ENCODE data around the gene GSN. TPM values are rescaled to one million over a fixed set of nuclear protein-coding genes. Genes with fewer than 3 reads are reported as not detected.

GSN gene
- total RNA-seq, 1 experiment from 2014 or later: 100 TPM

DNA sequence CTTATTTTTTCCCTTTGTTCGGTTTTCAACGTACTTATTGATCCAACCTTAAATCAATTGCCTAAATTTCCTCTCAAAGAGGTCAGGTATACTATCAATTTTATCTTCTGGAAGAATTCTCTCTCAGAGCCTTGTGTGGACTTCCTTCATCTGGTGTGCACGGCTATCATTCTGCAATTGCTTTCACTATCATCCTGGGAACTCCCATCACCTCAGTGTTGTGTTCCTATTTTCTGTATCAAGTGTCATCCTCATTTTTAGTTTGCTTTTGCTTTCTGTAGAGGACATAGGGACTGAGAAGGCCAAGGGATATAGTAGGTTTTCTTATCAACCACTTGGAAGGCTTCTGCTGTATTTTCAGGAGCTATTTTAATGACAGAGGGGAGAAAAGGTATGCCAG lies 90.8 kb downstream of the GSN start:
- intact Hi-C loops (cut with micrococcal nuclease; ENCODE audit: unreplicated experiment): no loop called here
- BruUV-seq (replicated peaks): no TSS peak
- Mint-ChIP-seq H3K4me3 (ENCODE audit: unreplicated experiment) (no peak overlapping the region), H3K27me3 (ENCODE audit: insufficient read depth, unreplicated experiment) (no peaks in the 10 kb centered on the region), H3K4me1 (ENCODE audit: low read depth, unreplicated experiment) (peaks cover 24% of the 10 kb centered on the region), H3K36me3 (ENCODE audit: insufficient read depth, unreplicated experiment) (peaks cover 6% of the 10 kb centered on the region), H3K9me3 (ENCODE audit: unreplicated experiment) (no peaks in the 10 kb centered on the region), H3K27ac (ENCODE audit: unreplicated experiment) (no peak overlapping the region)
- CTCF ChIA-PET: no interaction called here
- H3K4me3 ChIP-seq (ENCODE audit: low read depth, low read length): no peak overlapping the region
- no peak for DNase-seq
- no peak for TF ChIP-seq CTCF (IDR thresholded peaks at IDR 0.05; ENCODE audit: insufficient read depth in 1 of 2, low read depth in 1 of 2, low read length in 1 of 2, severe bottlenecking in 1 of 2, unreplicated experiment in 1 of 2)
- no peaks in the 10 kb centered on the region for H3K27me3 ChIP-seq (replicated peaks; ENCODE audit: control insufficient read depth, insufficient read depth, low read length)
- peaks cover 10% of the 10 kb centered on the region; the same call in 1 of the 2 replicates for H3K4me1 ChIP-seq
- POLR2A ChIA-PET: no interaction called here
- H3K36me3 ChIP-seq (ENCODE audit: control insufficient read depth, insufficient read depth, low read length): no peaks in the 10 kb centered on the region
- H3K9me3 ChIP-seq: no peaks in the 10 kb centered on the region

DNA sequence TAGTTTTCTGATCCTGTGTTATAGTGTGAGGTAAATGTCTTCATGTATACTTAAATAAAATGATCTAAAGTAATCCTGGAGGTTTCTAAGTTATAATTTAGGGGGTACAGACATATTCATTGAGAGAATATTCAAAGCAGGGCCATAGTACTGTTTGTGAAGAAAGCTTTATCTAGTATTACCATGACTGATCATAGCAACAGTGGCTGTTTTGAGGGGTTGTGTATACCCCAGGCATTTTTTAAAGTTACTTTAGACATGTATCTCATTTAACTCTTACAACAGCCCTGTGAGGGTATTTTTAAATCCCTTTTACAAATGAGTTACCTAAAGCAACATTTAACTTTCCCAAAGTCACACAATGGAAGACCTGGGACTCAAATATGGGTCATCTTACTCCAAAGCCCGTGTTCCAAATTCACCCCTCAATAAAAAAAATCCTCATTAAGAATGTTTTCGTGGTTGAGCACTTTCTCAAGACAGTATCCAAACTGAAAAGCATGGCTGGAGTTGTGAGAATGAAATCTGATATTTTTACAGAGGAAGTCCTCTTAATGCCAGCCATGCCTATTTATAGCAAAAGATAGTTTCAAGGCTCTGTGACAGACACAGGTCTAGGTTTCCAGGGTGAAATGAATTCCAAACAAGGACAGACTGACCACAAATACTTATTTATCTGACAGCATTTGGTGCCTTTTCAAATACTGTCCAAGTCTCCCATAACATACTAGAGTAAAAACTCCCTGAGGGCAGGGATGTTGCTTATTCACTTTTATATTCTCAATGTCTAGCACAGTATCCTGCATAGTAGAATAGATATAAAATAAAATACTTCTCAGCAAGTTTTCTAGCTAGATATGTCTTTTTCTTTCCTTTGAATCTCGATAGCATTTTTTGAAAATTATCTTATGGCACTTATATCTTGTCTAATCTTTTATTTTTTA lies 91.7 kb downstream of the GSN start:
- POLR2A ChIA-PET: no interaction called here
- no peak for DNase-seq
- Mint-ChIP-seq H3K9me3 (ENCODE audit: unreplicated experiment) (no peaks in the 10 kb centered on the region), H3K4me3 (ENCODE audit: unreplicated experiment) (no peak overlapping the region), H3K27ac (ENCODE audit: unreplicated experiment) (no peak overlapping the region), H3K4me1 (ENCODE audit: low read depth, unreplicated experiment) (peaks cover 27% of the 10 kb centered on the region), H3K36me3 (ENCODE audit: insufficient read depth, unreplicated experiment) (peaks cover 6% of the 10 kb centered on the region), H3K27me3 (ENCODE audit: insufficient read depth, unreplicated experiment) (no peaks in the 10 kb centered on the region)
- no peak for TF ChIP-seq CTCF (IDR thresholded peaks at IDR 0.05; ENCODE audit: insufficient read depth in 1 of 2, low read depth in 1 of 2, low read length in 1 of 2, severe bottlenecking in 1 of 2, unreplicated experiment in 1 of 2)
- Histone ChIP-seq H3K4me3 (ENCODE audit: low read depth, low read length) (no peak overlapping the region), H3K9me3 (no peaks in the 10 kb centered on the region), H3K4me1 (peaks cover 10% of the 10 kb centered on the region; the same call in 1 of the 2 replicates), H3K27me3 (replicated peaks; ENCODE audit: control insufficient read depth, insufficient read depth, low read length) (no peaks in the 10 kb centered on the region), H3K36me3 (ENCODE audit: control insufficient read depth, insufficient read depth, low read length) (no peaks in the 10 kb centered on the region)
- CTCF ChIA-PET: no interaction called here
- intact Hi-C loops (cut with micrococcal nuclease; ENCODE audit: unreplicated experiment): no loop called here
- no TSS peak for BruUV-seq (replicated peaks)

DNA sequence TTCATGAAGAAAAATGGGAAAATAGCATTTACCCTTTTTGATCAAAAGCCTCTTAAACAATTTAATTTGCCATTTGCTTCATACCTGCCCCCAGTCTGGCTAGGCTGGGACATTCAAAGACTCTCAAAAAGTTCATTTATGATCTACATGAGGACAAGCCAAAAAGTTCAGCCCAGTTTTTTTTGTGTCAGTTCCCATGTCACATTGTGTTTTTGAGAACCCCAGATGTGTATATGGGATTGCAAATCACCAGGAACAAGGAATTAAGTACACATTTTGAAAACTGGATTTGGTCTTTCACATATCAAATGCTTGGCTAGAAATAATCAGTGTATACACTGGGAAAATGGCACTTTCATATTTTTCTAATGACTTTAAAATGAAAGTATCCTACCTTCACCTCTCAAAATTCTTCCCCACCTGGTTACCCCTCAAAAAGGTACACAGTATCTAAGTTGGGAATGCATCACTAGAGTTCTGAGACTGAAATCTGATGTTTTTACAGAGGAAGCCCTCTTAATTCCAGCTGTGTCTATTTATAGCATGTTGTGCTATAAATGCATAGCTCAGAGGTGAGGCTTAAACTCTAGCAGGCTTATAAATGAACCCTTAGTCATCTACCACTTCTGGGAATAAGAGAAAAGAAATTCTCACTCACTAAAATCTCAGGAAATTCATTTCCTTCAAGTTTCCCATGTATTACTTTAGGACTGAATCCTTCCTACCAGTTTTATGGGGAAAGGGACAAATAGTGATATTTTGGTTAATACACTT lies 92.8 kb downstream of the GSN start:
- DNase-seq: no peak
- Mint-ChIP-seq H3K27me3 (ENCODE audit: insufficient read depth, unreplicated experiment) (no peaks in the 10 kb centered on the region), H3K9me3 (ENCODE audit: unreplicated experiment) (no peaks in the 10 kb centered on the region), H3K27ac (ENCODE audit: unreplicated experiment) (no peak overlapping the region), H3K4me3 (ENCODE audit: unreplicated experiment) (no peak overlapping the region), H3K36me3 (ENCODE audit: insufficient read depth, unreplicated experiment) (peaks cover 6% of the 10 kb centered on the region), H3K4me1 (ENCODE audit: low read depth, unreplicated experiment) (peaks cover 27% of the 10 kb centered on the region)
- Histone ChIP-seq H3K4me1 (peaks cover 10% of the 10 kb centered on the region; the same call in 1 of the 2 replicates), H3K36me3 (ENCODE audit: control insufficient read depth, insufficient read depth, low read length) (no peaks in the 10 kb centered on the region), H3K4me3 (ENCODE audit: low read depth, low read length) (no peak overlapping the region), H3K27me3 (replicated peaks; ENCODE audit: control insufficient read depth, insufficient read depth, low read length) (no peaks in the 10 kb centered on the region), H3K9me3 (no peaks in the 10 kb centered on the region)
- no peak for TF ChIP-seq CTCF (IDR thresholded peaks at IDR 0.05; ENCODE audit: insufficient read depth in 1 of 2, low read depth in 1 of 2, low read length in 1 of 2, severe bottlenecking in 1 of 2, unreplicated experiment in 1 of 2)
- ChIA-PET POLR2A (interaction anchor here (0.7 kb wide), 1 partner anchor 73 kb away, joined by 19 read pairs; no protein-coding TSS in a partner anchor), CTCF (no interaction called here)
- intact Hi-C loops (cut with micrococcal nuclease; ENCODE audit: unreplicated experiment): no loop called here
- no TSS peak for BruUV-seq (replicated peaks)
